GM21526 (cell line): ENCODE data around the gene INSR.
A peak's percentile ranks its signal among the peaks of the same experiment; 100 is the strongest.
"Not testable (repeated sequence)": the region's sequence is repeated elsewhere in the genome, so short reads cannot be mapped to it uniquely, and the experiment has no call there.

Experiments
- ATAC-seq: cut with Tn5 transposase; IDR thresholded peaks from one replicate; pipeline ENCODE4 v1.9.1; 2021; ENCODE audit warnings: moderate library complexity; ENCODE audit not compliant: unreplicated experiment, low FRiP score

Gene INSR

DNA sequence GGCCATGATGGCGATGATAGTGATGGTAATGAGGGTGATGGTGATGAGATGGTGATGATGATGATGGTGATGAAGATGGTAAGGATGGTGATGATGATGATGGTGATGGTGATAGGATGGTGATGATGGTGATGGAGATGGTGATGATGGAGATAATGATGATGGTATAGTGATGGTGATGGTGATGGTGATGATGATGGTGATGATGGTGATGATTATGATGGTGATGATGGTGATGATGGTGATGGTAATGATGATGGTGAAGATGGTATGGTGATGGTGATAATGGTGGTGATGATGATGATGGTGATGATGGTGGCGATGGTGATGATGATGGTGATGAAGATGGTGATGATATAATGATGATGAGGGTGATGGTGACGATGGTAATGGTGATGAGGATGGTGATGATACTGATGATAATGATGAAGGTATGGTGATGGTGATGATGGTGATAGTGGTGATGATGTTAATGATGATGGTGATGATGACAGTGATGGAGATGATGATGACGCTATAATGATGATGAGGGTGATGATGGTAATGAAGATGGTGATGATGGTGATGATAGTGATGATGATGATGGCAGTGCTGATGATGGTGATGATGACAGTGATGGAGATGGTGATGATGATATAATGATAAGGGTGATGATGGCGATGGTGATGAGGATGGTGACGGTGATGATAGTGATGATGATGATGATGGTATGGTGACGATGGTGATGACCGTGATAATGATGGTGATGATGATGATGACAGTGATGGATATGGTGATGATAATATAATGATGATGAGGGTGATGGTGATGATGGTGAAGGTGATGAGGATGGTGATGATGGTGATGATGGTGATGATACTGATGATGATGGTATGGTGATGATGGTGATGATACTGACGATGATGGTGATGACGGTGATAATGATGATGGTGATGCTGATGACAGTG lies 187.2 kb downstream of the INSR start:
- no peak for ATAC-seq

DNA sequence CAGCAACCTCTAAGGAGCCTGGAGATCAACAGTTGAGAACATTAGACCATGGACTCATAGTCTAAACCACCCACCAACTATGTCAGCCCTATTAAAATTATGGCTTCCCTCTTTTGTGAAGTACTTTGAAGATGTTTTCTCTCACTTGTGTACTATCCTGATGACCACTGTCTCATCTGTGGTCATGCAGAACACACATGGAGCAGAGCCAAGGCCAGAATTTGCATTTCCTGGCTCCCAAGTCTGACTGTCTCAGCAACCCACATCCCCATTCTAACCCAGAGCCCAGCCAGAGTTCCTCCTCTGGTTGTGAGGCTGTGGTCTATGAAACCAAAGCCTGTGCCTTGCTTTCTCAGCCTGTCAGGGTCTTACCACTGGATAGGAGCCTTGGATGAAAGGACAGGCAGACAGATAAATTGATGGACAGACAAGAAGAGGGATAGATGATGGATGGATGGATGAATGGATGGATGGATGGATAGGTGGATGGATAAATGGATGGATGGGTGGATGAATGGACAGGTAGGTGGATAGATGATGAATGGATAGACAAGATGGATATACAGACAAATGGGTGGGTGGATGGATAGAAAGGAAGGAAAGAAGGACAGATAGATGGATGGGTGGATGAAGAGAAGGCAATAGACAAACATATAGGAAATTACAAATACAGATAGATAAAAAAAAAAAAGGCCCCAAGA lies 189.3 kb downstream of the INSR start:
- no peak for ATAC-seq

DNA sequence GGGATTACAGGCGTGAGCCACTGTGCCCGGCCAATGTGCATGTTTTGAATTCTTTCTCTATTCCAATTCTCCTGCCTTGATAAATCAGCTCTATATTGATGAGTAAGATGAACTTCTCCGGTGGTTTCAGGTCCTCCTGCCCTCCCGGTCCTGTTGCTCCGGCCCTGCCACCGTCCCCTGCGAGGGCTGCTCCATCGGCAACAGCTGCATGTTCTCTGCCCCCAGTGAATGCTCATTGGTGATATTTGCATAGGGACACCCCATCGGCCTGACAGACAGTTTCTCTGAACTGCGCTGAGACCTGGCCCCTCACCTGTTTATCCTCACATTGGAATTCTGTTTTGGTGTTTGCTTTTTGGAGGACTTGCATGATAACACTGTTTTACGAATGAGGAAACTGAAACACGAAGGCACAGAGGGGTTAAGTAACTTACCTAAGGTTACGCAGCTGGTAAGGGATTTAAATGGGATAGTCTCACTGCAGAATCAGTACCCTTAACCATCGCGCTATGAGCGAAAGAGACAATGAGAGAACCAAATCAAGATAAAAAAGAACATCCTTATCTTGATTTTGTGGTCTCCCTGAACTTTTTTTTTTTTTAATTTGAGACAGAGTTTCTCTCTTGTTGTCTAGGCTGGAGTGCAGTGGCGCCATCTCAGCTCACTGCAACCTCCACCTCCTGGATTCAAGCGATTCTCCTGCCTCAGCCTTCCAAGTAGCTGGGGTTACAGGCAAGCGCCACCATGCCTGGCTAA lies 192.5 kb downstream of the INSR start:
- ATAC-seq, result no peak

DNA sequence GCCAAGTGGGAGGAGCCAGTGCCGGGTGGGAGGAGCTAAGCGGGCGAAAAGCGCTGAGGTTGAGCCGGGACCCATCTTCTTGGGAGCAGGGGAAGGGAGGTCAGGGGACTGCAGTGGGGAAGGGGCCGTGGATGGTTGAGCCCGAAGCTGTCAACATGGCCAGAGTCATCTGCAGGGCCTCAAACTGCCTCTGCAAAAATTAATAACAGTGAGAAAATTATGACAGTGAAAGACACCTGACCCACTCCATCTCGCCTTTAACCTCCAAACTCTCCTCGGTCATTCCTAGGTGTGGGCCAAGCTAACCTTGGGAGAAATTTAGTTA lies 194.7 kb downstream of the INSR start:
- ATAC-seq, result no peak

DNA sequence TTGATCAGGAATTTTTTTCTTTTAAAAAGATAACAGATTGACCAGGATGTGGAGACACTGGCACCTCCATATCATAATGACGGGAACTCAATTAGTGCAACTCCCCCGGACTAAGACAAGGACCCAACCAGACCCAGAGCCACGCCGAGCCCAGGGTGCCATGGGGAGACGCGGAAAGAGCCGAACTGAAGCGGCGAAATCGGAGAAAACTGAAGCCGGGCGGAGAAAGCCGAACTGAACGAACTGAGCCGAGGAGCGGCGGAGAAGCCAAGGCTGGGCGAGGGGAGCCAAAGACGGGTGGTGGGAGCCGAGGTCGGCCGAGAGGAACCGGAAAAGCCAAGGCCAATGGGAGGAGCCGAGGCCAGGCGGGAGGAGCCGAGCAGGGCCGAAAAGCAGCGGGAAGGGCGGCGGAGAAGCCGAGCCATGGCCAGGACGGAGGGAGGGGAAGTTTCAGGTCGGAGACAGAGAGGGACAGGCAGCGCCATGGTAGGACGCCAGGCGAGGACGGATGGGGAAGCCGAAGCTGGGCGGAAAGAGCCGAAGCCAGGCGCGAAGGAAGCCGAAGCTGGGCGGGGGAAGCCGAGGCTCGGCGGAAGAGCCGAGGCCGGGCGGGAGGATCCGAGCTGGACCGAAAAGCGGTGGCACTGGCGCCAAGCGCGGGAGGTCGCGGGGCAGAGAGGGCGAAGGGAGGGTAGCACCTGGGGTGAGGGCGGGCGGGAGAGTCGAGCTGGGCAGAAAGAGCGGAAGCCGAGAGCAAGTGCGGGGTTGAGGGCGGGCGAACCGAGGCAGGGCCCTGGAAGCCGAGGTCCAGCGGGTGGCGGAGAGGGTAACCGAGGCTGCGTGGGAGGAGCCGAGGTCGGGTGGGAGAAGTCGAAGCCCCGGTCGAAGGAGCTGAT lies 195.3 kb downstream of the INSR start:
- ATAC-seq, result peak; percentile 70

DNA sequence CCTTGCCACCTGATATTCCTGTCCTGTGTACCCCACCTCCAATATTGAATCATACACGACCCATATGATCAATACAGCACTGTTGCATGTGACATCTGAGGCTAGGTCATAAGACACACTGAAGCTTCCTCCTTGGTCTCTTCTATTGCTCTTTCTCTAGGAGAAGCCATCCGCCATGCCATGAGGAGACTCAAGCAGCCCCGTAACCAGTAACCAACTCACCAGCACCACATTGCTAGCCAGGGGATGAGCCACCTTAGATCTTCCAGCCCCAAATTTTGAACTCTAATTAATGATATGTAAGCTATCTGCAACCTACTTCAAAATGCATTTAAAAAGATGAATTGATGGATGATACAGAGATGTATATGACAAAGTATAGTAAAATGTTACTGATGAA lies 196.1 kb downstream of the INSR start:
- ATAC-seq, result no peak

DNA sequence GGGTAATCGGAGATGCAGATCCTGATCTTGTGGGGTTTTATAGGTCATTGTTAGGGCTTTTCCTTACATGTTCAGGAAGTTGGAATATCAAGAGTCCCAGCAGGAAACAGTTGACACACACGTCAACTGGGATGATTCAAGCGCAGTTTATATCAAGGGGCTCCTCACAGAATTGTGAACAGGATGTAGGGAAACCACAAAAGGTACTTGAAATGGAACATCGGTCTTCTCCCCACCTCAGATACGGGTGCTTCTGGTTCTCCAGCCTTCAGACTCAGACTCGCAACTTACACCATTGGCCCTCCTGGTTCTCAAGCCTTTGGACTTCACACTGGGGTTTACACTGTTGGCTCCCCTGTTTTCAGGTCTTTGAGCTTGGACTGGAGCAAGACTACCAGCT lies 205.2 kb downstream of the INSR start:
- ATAC-seq, result no peak

DNA sequence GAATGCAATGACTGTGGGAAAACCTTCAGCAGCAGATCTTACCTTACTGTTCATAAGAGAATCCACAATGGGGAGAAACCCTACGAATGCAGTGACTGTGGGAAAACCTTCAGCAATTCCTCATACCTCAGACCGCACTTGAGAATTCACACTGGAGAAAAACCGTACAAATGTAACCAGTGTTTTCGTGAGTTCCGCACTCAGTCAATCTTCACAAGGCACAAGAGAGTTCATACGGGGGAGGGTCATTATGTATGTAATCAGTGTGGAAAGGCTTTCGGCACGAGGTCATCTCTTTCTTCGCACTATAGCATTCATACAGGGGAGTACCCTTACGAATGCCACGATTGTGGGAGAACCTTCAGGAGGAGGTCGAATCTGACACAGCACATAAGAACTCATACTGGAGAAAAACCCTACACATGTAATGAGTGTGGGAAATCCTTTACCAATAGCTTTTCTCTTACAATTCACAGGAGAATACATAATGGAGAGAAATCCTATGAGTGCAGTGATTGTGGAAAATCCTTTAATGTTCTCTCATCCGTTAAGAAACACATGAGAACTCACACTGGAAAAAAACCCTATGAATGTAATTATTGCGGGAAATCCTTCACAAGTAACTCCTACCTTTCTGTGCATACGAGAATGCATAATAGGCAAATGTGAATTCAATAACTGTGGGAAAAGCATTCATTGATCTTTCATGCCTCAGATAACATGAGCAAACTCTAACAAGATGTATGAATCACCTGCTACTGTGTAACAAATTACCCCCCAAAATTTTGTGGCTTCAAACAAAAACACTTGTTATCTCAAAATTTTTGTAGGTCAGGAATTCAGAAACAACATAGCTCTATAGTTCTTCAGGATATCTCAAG lies 210.9 kb downstream of the INSR start:
- ATAC-seq, result no peak

DNA sequence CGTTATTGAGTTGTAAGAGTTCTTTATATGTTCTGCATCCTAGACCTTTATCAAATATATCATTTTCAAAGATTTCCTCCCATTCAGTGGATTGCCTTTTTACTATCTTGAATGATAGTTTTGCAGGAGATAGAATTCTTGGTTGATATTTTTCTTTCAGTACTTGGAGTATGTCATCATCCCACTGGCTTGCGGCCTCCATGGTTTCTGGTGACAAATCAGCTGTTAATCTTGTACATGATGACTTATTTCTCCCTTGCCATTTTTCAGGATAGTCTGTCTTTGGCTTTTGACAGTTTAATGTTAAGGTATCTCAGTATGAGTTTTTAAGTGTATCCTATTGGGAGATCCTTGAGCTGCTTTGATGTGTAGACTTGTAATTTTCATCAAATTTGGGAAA lies 216.2 kb downstream of the INSR start:
- ATAC-seq, result no peak

DNA sequence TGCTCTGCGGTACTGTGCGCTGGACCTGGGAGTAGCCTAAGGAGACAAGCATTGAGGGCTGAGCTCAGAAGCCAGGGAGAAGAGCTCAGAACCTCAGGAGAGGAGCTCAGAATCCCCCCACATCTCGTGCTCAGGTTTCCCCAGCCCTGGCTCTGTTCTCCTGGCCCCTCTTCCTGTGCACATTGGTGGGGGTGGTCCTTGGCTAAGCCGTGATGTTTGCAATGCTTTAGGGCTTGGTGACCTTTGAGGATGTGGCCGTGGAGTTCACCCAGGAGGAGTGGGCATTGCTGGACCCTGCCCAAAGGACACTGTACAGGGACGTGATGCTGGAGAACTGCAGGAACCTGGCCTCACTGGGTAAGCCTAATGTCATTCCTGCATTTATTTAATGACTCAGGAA lies 218.1 kb downstream of the INSR start:
- ATAC-seq, result no peak

DNA sequence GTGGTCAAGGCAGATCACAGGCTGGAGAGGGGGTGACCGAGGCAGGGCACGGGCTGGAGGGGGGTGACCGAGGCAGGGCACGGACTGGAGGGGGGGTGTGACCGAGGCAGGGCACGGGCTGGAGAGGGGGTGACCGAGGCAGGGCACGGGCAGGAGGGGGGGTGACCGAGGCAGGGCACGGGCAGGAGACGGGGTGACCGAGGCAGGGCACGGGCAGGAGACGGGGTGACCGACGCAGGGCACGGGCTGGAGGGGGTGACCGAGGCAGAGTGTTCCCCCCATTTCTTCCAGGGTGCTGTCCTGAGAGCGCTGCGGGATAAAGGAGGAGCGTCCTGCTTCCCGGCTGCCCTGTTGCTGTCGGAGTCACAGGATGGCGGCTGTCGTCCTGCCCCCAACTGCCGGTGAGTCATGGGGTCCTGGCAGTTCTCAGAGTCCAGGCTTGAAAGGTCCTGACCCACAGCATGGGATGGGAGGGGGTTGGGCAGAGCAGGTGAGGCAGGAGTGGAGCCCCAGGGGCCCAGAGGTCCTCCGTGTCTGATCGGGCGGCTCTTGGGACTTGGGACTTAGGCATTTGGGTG lies 219.4 kb downstream of the INSR start:
- ATAC-seq, result no peak

DNA sequence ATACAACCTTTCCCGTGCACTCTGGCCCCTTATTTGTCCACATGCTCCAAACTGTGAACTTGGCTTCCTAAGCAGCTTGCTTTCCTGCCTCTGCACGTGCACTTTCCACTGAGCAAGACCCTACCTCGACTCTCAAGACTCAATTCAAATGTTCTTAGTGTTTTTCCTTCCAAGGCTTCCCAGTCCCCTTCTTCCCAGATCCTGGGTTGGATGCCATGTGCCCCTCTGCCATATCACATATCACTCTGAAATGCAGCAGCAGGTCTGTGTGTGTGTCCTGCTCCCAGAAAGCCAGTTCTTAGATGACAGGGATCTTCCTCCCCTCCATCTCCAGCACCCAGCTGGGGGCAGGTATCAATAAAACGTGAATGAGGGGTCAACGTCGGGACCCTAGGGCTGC lies 221.7 kb downstream of the INSR start:
- no peak for ATAC-seq

DNA sequence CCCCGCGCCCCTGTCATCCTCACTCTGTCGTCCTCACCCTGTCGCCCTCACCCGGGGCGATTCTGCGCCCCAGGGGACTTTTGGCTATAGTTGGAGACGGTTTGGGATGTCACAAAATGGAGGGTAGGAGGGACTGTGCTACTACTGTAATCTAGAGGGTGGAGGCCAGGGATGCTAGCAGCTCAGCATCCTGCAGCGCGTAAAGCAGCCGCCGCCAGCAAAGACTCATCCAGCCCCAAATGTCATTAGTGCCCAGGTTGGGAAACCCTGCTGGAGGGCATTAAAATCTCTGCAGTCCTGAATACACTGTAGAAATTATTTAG lies 224.3 kb downstream of the INSR start:
- ATAC-seq, result peak; percentile 26

DNA sequence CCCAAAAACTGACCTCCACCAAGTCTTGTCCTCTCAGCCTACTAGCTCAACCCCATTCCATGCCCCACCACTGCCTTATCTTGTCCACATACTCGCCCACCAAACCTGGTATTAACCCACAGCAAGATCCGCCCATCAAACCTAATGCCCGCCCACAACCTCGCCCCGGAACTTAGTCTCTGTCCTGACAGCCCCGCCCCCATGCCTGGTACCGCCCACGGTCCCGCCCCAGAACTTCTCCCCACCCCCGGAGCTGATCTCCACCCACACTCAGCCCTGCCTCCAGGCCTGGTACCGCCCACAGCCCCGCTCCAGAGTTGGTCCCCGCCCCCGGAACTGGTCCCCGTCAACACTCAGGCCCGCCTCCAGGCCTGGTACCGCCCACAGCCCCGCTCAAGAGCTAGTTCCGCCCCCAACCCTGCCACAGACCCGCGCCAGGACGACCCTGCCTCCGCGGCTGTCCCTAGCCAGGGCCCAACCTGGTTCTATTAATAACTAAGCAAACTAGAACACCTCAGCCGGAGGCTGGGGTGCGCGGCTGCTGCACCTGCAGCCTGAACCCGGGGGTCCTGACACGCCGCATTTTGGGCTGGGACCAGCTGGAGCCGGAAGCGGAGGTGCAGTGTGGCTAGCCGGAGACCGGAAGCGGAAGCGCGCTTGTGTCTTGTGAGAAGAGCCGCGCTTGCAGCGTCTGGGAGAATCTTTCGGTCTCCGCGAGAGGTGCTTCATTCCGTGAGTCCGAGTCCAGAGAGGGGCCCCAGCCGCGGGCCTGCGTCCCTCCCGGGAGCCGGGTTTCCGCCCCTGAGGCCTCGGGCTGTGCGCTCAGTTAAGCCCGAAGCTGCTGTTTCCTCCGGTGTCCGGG lies 224.9 kb downstream of the INSR start, which contains the start of gene ZNF557:
Gene ZNF557, plus strand, starts transcription at position 662 of the 862 bp plus-strand sequence. CDS start 5,372 bp downstream, outside the sequence.
- ATAC-seq, result peak; percentile 85

DNA sequence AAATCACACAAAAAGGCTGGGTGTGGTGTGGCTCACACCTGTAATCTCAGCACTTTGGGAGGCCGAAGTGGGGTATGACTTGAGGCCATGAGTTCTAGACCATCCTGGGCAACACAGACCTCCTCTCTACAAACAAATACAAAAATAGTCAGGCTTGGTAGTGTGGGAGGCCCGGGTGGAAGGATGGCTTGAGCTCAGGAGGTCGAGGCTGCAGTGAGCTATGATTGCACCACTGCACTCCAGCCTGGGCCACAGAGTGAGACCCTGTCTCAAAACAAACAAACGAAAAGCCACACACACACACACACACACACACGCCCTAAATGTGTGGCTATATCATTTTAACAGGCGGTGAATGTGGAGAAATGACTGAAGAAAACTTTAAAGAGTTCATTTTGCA lies 225.6 kb downstream of the INSR start:
- ATAC-seq, result no peak

DNA sequence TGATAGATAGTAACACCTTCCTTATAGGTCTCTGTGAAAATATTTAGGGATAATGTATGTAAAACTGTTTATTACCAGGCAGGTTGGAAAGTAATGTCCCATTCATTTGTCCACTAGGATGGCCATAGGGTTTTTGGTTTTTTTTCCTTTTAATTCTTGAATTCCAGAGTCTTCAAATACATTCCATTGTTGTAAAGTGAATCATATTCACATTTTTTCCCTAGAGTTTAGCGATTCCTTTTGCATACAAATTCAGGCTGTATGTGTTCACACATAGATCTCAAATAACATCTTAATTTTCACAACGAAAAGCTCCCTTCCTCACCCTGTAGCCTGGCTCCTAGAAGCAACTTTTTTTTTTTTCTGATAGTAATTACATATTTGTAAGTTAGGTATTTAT lies 226.5 kb downstream of the INSR start:
- no peak for ATAC-seq

DNA sequence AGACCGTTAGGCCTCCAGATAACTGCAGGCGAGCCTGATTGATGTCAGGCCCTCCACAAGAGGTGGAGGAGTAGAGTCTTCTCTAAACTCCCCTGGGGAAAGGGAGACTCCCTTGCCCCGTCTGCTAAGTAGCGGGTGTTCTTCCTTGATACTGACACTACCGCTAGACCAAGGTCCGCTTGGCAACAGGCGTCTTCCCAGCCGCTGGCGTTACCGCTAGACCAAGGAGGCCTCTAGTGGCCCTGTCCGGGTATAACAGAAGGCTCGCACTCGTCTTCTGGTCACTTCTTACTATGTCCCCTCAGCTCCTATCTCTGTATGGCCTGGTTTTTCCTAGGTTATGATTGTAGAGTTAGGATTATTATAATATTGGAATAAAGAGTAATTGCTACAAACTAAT lies 227.1 kb downstream of the INSR start:
- not testable (repeated sequence) for ATAC-seq

DNA sequence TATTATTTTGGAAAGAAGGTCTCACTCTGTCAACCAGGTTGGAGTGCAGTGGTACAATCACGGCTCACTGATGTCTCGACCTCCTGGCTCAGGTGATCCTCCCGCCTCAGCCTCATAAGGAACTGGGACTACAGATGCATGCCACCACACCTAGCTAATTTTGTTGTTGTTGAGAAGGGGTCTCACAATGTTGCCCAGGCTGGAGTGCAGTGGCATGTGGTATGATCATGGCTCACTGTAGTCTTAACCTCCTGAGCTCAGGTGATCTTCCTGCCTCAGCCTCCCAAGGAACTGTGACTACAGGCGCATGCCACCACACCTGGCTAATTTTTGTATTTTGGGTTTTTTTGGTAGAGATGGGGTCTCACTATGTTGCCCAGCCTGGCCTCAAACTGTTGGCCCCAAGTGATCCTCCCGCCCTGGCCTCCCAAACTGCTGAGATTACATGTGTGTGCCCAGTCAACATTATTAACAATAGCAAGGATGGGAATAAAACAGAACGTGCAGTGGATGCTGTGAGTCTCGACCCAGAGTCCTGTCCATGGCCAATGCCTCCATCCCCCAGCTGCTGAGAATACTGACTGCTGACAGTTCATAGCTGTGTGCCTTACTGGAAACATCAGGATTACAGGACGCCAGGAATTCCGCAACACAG lies 230.3 kb downstream of the INSR start:
- ATAC-seq, result no peak
